Measurements from ENCODE around the gene POLR2E.

DNA sequence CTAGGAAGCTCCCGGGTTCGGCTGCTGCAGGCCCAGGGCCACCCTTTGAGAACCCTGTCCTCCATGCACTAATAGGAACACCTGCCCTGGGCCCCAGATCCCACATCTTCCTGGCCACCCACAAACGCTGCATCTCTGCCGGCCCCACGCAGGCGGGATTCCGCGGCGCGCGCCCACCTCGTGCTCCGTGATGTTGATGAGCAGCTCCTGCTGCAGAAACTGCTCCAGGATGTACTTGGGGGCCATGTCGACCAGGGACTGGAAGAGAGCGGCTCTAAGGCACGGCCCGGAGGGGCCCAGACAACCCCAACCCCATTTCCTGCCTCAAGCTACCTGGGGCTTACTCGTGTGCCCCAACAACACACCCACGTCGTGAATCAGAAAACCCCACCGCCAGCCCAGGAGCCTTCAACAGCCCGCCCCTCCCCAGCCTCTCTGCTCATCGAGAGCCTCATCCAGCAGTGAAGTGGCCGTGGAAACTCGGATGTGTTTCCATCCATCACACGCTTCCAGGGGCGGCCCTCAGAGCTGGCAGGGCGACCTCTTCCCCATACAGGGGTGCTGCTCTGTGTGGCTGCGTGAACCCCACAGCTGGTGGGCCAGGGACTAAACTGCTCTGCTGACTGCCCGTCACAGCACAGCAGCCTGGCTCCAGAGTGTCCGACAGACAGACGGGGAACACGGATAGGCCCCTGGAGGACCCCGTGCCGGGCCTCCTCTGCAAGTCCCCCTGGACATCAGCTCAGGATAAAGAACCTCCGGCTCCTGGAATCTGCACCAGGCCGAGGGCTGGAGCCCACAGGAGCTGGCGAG lies 4.2 kb downstream of the POLR2E start:
- TF ChIP-seq CTCF (IDR thresholded peaks at IDR 0.05) (no peak), MAX (IDR thresholded peaks at IDR 0.05; ENCODE audit: low read depth) (no peak), POLR2AphosphoS5 (IDR thresholded peaks at IDR 0.05; ENCODE audit: low read depth, low read length) (no peak), EP300 (IDR thresholded peaks at IDR 0.05; ENCODE audit: borderline replicate concordance in 1 of 2, low read depth in 1 of 2, low read length in 1 of 2) (no peak), SIN3A (IDR thresholded peaks at IDR 0.05; ENCODE audit: borderline replicate concordance, low read depth, low read length) (no peak), NFIC (IDR thresholded peaks at IDR 0.05; ENCODE audit: borderline replicate concordance) (no peak), CHD2 (IDR thresholded peaks at IDR 0.05; ENCODE audit: low read length, partially characterized antibody) (no peak)
